ENCODE results near the gene BHMT2.

DNA sequence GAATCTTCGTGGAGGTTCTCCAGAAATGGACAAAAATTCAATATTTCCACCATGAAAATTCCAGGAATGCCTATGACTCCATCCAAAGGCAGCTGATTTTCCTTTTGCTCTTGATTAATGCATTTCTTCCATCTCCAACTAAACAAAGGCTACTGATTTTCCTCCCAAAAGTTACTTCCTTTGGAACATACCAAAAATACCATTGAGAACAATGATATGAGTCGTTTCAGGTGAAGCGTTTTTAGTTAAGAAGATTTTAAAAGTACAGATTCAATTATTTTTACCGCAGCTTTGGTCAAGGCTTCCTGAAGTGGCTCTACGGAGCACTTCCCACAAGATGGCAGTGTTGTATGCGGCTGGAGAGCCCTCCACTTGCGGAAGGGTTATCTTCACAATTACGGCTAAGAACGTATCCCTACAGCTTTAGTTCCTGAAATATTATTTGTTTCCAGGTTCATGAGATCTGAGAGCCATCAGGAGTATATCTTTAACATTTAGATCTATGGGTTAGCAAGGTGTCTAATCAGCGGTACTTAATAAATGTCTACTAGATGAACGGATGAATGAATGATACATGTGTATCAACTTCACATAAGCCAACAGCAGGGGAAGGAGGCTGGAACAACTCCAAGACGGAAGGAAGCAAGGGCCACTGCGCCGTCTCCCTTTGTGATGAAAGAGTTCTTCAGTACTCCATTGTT, 48.6 kb upstream of the BHMT2 start:
- TF ChIP-seq POLR2A (IDR thresholded peaks at IDR 0.05; ENCODE audit: low read length) (no peak), GATA1 (IDR thresholded peaks at IDR 0.05; ENCODE audit: low read depth, low read length) (no peak)

Measured in erythroblast (primary cell).